Stimulated activated CD4-positive, alpha-beta T cell treated with anti-CD3 and anti-CD28 coated beads, Interleukin-12 subunit alpha, Interleukin-12 subunit beta, amount 100 ng/mL, for 48 hours (primary cell): ENCODE results near the gene DOCK4.
"Not testable (repeated sequence)": the region's sequence is repeated elsewhere in the genome, so short reads cannot be mapped to it uniquely, and the experiment has no call there.

Experiments
- DNase-seq, 3 donors: peaks; one replicate each; pipeline ENCODE4 v3.0.0-alpha.2; 2020; ENCODE audit warnings: low read depth in 2 of 3, low spot score in 1 of 3

The DOCK4 gene

GRCh38 chr7:112137141-112138101 is 68.8 kb downstream of the DOCK4 start:
- no peak for DNase-seq

GRCh38 chr7:112136271-112137008 is 69.8 kb downstream of the DOCK4 start:
- no peak for DNase-seq

GRCh38 chr7:112135815-112136214 is 70.4 kb downstream of the DOCK4 start:
- DNase-seq = no peak

DNA sequence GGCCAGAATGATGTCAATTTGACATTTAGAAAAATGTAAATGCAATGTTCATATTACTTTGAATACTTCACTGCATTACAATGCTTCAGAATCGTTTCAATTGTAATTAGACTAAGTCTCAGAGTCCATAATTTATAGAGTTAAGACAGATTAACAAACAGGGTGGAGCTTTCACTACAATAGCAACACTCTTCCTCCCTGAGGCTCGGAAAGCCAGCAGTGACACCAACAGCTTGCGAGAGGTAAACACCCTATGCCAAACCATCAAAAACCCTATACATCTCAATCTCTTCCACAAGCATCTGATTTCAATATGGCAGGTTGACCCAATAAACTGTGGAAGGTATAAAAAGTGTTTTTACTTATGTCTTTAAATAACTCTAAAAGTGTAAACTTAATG is 72.2 kb downstream of the DOCK4 start:
- no peak for DNase-seq

- no peak for DNase-seq
Observed at GRCh38 chr7:112133328-112133727, 72.9 kb downstream of the DOCK4 start.

GRCh38 chr7:112132051-112132694 is 74.0 kb downstream of the DOCK4 start:
- DNase-seq = no peak

DNA sequence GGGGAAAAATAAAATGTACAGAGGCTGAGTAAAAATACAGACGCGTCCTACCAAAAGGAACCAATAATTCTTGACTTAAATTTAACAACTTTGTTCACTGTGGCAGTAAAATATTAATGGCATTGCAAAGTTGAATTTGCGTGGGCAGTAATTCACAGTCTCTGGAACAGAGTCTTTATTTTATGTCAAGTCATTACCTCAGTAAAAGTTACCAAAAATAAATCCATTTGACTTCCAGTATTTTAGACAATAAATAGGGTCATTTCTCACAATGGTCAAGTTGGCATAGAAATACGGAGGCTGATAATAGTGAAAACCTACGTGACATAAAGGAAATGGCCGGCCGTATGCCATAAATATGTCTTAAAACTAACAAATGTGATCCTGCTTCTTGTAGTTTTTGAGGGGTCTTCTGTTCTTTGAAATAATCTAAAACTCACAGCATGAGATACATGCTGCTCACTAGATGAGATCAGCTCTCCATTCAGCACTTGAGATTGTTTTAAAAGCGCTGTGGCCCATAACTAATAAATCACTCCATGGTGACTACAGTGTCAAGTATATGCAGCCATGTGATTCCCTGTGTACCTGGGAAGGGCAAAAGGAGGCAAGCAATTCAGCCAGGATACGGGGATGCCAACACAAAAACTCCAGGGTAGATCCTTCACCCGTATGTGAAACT is 75.3 kb downstream of the DOCK4 start:
- DNase-seq = no peak

- DNase-seq = no peak
Observed at GRCh38 chr7:112129655-112130323, 76.4 kb downstream of the DOCK4 start.

DNA sequence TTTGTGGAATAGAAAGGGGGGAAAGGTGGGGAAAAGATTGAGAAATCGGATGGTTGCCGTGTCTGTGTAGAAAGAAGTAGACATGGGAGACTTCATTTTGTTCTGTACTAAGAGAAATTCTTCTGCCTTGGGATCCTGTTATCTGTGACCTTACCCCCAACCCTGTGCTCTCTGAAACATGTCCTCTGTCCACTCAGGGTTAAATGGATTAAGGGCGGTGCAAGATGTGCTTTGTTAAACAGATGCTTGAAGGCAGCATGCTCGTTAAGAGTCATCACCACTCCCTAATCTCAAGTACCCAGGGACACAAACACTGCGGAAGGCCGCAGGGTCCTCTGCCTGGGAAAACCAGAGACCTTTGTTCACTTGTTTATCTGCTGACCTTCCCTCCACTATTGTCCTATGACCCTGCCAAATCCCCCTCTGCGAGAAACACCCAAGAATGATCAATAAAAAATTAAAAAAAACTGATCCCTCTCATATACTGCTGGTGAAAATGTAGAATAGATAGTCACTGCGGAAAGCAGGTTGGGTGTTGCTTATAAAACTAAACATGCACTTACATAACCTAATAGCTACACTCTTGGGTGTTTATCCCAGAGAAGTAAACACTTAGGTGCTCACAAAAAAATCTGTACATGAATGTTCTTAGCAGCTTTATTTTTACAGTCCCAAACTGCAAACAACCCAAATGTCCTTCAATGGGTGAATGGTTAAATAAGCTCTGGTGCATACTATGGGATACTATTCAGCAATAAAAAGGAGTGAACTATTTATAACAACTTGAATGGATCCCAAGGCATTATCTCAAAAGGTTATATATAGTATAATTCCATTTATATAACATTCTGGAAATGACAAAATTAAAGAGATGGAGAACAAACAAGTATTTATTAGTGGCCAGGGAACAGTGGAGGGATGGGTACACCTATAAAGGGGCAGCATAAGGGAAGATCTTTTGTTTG is 77.5 kb downstream of the DOCK4 start:
- DNase-seq = not testable (repeated sequence)

DNA sequence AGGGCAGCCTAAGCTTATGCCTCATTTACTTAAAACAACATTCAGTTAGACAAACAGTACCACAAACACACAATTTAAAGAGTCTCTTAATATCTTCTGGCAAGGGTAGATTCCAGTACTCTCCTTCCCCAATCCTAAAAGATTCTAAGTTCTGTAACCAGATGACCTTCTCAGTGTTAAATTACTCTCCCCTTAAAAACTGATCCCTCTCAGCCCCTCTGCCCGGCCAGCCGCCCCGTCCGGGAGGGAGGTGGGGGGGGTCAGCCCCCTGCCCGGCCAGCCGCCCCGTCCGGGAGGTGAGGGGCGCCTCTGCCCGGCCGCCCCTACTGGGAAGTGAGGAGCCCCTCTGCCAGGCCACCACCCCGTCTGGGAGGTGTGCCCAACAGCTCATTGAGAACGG is 78.2 kb downstream of the DOCK4 start:
- not testable (repeated sequence) for DNase-seq

GRCh38 chr7:112125250-112125649 is 80.9 kb downstream of the DOCK4 start:
- DNase-seq = no peak

DNA sequence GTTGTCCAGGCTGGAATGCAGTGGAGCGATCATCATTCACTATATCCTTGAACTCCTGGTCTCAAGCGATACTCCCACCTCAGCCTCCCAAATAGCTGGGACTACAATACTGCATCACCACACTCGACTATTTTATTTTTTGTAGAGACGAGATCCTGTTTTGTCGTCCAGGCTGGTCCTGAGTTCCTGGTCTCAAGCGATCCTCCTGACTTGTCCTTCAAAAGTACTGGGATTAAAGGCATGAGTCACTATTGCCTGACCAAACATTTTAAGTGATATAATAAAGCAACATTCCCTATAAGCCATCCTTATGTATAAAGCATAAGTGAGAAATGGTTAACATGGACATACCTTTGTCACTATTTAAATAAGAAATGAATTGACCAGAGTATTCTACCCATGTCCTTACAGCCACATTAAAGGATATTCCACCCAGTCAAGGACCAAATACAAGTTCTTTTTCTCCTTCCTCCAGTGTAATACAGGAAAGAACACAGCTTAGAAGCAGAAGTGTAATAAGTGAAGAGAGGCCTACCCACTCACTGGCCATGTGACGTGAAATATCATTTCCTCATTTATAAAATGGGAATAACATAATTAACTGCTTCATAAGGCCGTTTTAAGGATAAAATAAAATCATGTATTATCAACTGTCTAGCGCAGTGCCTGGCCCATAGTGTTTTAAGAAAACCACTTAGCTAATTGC is 82.0 kb downstream of the DOCK4 start:
- no peak for DNase-seq

DNA sequence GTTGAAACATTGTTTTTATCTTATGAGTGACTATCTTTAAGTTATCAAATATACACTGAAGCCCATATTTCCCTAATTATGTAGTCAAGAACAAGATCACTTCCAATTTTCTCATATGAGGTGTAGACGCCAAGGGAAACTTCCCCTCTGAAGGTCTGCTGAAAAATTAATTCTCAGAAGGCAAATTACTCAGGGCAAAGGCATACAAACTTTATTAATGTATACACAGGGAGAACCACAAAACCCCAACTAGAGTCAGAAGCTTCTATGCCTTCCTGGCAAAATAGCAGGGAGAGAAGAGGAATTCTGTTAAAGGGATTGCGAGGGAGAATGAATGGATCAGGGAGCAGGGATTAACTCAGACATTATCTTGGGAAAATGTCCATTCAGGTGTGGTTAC is 83.4 kb downstream of the DOCK4 start:
- no peak for DNase-seq

GRCh38 chr7:112122144-112122543 is 84.1 kb downstream of the DOCK4 start:
- DNase-seq = no peak

DNA sequence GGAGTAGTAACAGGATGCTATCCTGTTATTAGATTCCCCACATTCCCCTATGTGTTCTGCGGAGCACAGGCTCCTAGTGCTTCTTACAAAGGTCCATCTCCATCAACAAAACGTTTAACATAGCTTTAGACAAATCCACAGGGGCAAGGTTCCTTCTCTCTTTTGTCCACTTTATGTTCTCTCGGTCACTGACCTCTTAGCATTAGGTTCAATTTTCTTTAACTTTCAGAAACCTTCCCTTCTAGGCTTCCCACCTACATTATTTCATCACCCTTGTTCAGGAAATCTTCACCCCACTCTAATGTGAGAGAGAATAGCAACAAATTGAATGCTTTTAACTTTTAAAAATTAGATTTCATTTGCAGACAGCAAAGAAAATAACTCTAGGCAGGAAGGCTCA is 84.9 kb downstream of the DOCK4 start:
- DNase-seq = no peak

GRCh38 chr7:112120696-112121217 is 85.4 kb downstream of the DOCK4 start:
- no peak for DNase-seq

DNA sequence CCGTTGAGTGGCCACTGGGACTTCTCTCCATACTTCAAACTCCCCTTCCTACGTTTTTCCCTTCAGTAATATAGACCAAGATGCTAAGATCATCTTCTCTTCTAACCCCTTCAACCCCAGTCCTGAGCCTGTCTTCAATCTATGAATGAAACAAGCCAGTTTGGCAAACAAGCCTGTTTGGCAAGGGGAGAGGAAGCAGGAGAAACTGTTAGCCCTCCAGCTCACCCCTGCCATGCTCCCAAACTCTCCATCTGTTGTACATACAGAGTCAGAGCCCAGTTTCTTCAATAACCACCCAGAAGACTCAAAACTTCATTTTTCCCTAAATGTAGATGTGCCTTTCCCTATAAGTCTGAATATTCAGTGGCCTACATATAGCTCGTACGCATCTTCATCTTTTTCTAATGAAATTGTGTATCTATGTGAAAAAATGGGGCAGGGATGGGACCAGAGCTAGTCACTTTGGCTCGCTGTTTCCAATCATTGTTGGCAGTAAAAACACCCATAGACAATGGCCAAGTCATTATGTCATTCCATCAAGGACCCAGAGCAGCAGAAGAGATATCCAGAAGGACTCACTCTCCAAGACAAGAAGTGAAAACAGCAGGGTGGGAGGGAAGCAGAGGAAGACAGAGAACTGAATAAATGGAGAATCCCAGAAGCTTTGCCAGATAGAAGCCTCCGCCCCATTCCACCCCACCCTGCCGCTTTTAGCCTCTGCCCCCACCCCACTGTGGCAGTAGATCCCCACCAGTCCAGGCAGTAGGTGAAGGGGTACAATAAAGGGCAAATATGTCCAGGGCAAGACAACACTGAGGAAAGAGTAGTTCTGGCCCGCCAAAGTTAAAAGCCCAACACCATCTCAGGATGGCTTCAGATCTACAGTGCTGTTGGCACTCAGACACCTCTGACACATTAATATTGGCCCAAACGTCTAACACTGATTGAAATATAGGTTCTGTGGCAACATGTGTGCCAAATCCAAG is 87.3 kb downstream of the DOCK4 start:
- DNase-seq = no peak
